Upper lobe of right lung (tissue), 1 donor: ENCODE results near the gene PPT1. TPM values are rescaled to one million over a fixed set of nuclear protein-coding genes. Genes with fewer than 3 reads are reported as not detected.

ENCODE experiments used
- ATAC-seq: fragments of 200-7000 bp; cut with Tn5 transposase; one replicate; pipeline ENCODE4 v1.9.1; 2020; ENCODE audit warnings: mild to moderate bottlenecking, moderate library complexity
- DNase-seq: peaks from one replicate; pipeline ENCODE4 v3.0.0-alpha.2; 2020
- H3K27ac ChIP-seq: fragments of 200-600 bp; one replicate; pipeline ENCODE4 v1.8.0; 2022
- H3K27me3 ChIP-seq: fragments of 200-600 bp; one replicate; pipeline ENCODE4 v1.8.0; 2022; ENCODE audit warnings: mild to moderate bottlenecking
- H3K36me3 ChIP-seq: fragments of 200-600 bp; one replicate; pipeline ENCODE4 v1.8.0; 2022
- H3K4me1 ChIP-seq: fragments of 200-600 bp; one replicate; pipeline ENCODE4 v1.8.0; 2022
- H3K4me3 ChIP-seq: fragments of 200-600 bp; one replicate; pipeline ENCODE4 v1.8.0; 2022; ENCODE audit warnings: mild to moderate bottlenecking
- H3K9me3 ChIP-seq: fragments of 200-600 bp; one replicate; pipeline ENCODE4 v1.8.0; 2022
- CTCF ChIP-seq: fragments of 200-600 bp; IDR thresholded peaks from one replicate; pipeline ENCODE4 v1.8.0; 2022; ENCODE audit warnings: antibody characterized with exemption
- intact Hi-C: fragments of 100-400 bp; cut with DNase I; formaldehyde crosslinking; loops from one replicate; pipeline ENCODE4 v1.11.0; 2022
- total RNA-seq: library from RNA; stranded (reverse); fragmentation: NEBNext Ultra II Directional; extraction: Animal tissue kit (Norgen Biotek cat#: 25700); gene quantifications from one replicate; pipeline ENCODE4 v1.2.1, GENCODE V29; 2021
- donor health status: DM: no; HTN: yes; CAD: no; lungs with severe emphysema.

PPT1 gene
- total RNA-seq, 1 donor from 2014 or later = 166 TPM

- Histone ChIP-seq H3K27me3 (no peaks in the 10 kb centered on the region), H3K36me3 (peaks cover 28% of the 10 kb centered on the region), H3K4me1 (peaks cover 53% of the 10 kb centered on the region), H3K4me3 (no peak overlapping the region), H3K27ac (no peak overlapping the region), H3K9me3 (no peaks in the 10 kb centered on the region)
- ATAC-seq (peak; percentile 71), DNase-seq (no peak)
- intact Hi-C loops = no loop called here
- TF ChIP-seq CTCF = no peak
Measured at GRCh38 chr1:40050863-40051262, 46.2 kb downstream of the PPT1 start.

- no peak overlapping the region for H3K27ac ChIP-seq
- intact Hi-C loops = no loop called here
- H3K27me3 ChIP-seq = no peaks in the 10 kb centered on the region
- TF ChIP-seq CTCF = no peak
- H3K9me3 ChIP-seq = no peaks in the 10 kb centered on the region
- DNase-seq (no peak), ATAC-seq (peak; percentile 69)
- peaks cover 25% of the 10 kb centered on the region for H3K36me3 ChIP-seq
- peaks cover 50% of the 10 kb centered on the region for H3K4me1 ChIP-seq
- H3K4me3 ChIP-seq = no peak overlapping the region
Measured at GRCh38 chr1:40049725-40050124, 47.3 kb downstream of the PPT1 start.

- DNase-seq = no peak
Measured at GRCh38 chr1:40047769-40048168, 49.3 kb downstream of the PPT1 start.

GRCh38 chr1:40047276-40047675, 49.8 kb downstream of the PPT1 start:
- no peak for TF ChIP-seq CTCF
- Histone ChIP-seq H3K4me3 (no peak overlapping the region), H3K36me3 (peaks cover 22% of the 10 kb centered on the region), H3K4me1 (peaks cover 65% of the 10 kb centered on the region), H3K27me3 (no peaks in the 10 kb centered on the region), H3K9me3 (no peaks in the 10 kb centered on the region), H3K27ac (no peak overlapping the region)
- DNase-seq (no peak), ATAC-seq (no peak)
- intact Hi-C loops = no loop called here

More at GRCh38 chr1:40047769-40048168, 49.3 kb downstream of the PPT1 start:
- intact Hi-C loops = no loop called here
- Histone ChIP-seq H3K9me3 (no peaks in the 10 kb centered on the region), H3K4me3 (no peak overlapping the region), H3K27ac (no peak overlapping the region), H3K4me1 (peaks cover 62% of the 10 kb centered on the region), H3K36me3 (peaks cover 22% of the 10 kb centered on the region), H3K27me3 (no peaks in the 10 kb centered on the region)
- ATAC-seq = no peak
- TF ChIP-seq CTCF = no peak

GRCh38 chr1:40045766-40046165, 51.3 kb downstream of the PPT1 start:
- Histone ChIP-seq H3K36me3 (peaks cover 22% of the 10 kb centered on the region), H3K9me3 (no peaks in the 10 kb centered on the region), H3K27ac (no peak overlapping the region), H3K4me1 (peaks cover 72% of the 10 kb centered on the region), H3K27me3 (no peaks in the 10 kb centered on the region), H3K4me3 (no peak overlapping the region)
- ATAC-seq = no peak
- DNase-seq = no peak
- intact Hi-C loops = no loop called here
- TF ChIP-seq CTCF = no peak

GRCh38 chr1:40045182-40045581, 51.9 kb downstream of the PPT1 start:
- H3K4me1 ChIP-seq = peaks cover 72% of the 10 kb centered on the region
- no peak overlapping the region for H3K27ac ChIP-seq

More at GRCh38 chr1:40045182-40045581, 51.9 kb downstream of the PPT1 start:
- ATAC-seq = no peak
- intact Hi-C loops = no loop called here
- Histone ChIP-seq H3K4me3 (no peak overlapping the region), H3K27me3 (no peaks in the 10 kb centered on the region), H3K9me3 (no peaks in the 10 kb centered on the region), H3K36me3 (peaks cover 18% of the 10 kb centered on the region)
- no peak for DNase-seq
- no peak for TF ChIP-seq CTCF
